Measurements from ENCODE around the gene PARP8. TPM values are rescaled to one million over a fixed set of nuclear protein-coding genes. Genes with fewer than 3 reads are reported as not detected.

The PARP8 gene
- total and polyA plus RNA-seq, 4 donors = 11.6 to 59.4 (median 25.3) TPM

- Histone ChIP-seq H3K4me1 (ENCODE audit: control insufficient read depth in 5 of 5, insufficient read depth in 5 of 5, low read length in 5 of 5) (peaks cover 0 to 5% (median 0%) of the 10 kb centered on the region in 5 donors), H3K9me3 (ENCODE audit: control insufficient read depth in 4 of 4, insufficient read depth in 3 of 4, low read length in 3 of 4) (no peaks in the 10 kb centered on the region), H3K27ac (ENCODE audit: low read depth in 1 of 2, low read length in 1 of 2) (no peak overlapping the region), H3K36me3 (ENCODE audit: control insufficient read depth in 4 of 4, insufficient read depth in 4 of 4, low read length in 4 of 4) (no peaks in the 10 kb centered on the region), H3K4me3 (no peak overlapping the region), H3K27me3 (ENCODE audit: control insufficient read depth in 3 of 3, insufficient read depth in 3 of 3, low read length in 2 of 3) (no peaks in the 10 kb centered on the region), H3K9ac (ENCODE audit: insufficient read depth in 1 of 2, low read length in 2 of 2) (no peak overlapping the region)
- ATAC-seq (ENCODE audit: insufficient read depth, low FRiP score) (no peak), DNase-seq (no peak)
- TF ChIP-seq, protein P1, sequence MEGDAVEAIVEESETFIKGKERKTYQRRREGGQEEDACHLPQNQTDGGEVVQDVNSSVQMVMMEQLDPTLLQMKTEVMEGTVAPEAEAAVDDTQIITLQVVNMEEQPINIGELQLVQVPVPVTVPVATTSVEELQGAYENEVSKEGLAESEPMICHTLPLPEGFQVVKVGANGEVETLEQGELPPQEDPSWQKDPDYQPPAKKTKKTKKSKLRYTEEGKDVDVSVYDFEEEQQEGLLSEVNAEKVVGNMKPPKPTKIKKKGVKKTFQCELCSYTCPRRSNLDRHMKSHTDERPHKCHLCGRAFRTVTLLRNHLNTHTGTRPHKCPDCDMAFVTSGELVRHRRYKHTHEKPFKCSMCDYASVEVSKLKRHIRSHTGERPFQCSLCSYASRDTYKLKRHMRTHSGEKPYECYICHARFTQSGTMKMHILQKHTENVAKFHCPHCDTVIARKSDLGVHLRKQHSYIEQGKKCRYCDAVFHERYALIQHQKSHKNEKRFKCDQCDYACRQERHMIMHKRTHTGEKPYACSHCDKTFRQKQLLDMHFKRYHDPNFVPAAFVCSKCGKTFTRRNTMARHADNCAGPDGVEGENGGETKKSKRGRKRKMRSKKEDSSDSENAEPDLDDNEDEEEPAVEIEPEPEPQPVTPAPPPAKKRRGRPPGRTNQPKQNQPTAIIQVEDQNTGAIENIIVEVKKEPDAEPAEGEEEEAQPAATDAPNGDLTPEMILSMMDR (IDR thresholded peaks at IDR 0.05; ENCODE audit: control extremely low read depth, extremely low read depth) = no peak
- 42 to 58% methylated on average over 1 of the region's 1 CpG for WGBS, 2 donors
These were observed 46.0 kb downstream of the PARP8 start for GRCh38 chr5:50712479-50712878.

GRCh38 chr5:50715001-50715400 is 48.6 kb downstream of the PARP8 start:
- H3K36me3 ChIP-seq (ENCODE audit: control insufficient read depth in 4 of 4, insufficient read depth in 4 of 4, low read length in 4 of 4) = no peaks in the 10 kb centered on the region
- no peak for DNase-seq
- H3K9ac ChIP-seq (ENCODE audit: insufficient read depth in 1 of 2, low read length in 2 of 2) = no peak overlapping the region
- no peaks in the 10 kb centered on the region for H3K27me3 ChIP-seq (ENCODE audit: control insufficient read depth in 3 of 3, insufficient read depth in 3 of 3, low read length in 2 of 3)
- H3K27ac ChIP-seq (ENCODE audit: low read depth in 1 of 2, low read length in 1 of 2) = no peak overlapping the region
- peaks cover 0 to 7% (median 0%) of the 10 kb centered on the region in 5 donors for H3K4me1 ChIP-seq (ENCODE audit: control insufficient read depth in 5 of 5, insufficient read depth in 5 of 5, low read length in 5 of 5)
- no peak for ATAC-seq (ENCODE audit: insufficient read depth, low FRiP score)
- H3K9me3 ChIP-seq (ENCODE audit: control insufficient read depth in 4 of 4, insufficient read depth in 3 of 4, low read length in 3 of 4) = no peaks in the 10 kb centered on the region
- TF ChIP-seq, protein P1 (IDR thresholded peaks at IDR 0.05; ENCODE audit: control extremely low read depth, extremely low read depth) = no peak
- 88 to 92% methylated on average over 5 of the region's 5 CpGs for WGBS, 2 donors
- no peak overlapping the region for H3K4me3 ChIP-seq

GRCh38 chr5:50716134-50716533 is 49.7 kb downstream of the PARP8 start:
- peaks cover 0 to 11% (median 0%) of the 10 kb centered on the region in 5 donors for H3K4me1 ChIP-seq (ENCODE audit: control insufficient read depth in 5 of 5, insufficient read depth in 5 of 5, low read length in 5 of 5)
- 95 to 97% methylated on average over 2 of the region's 2 CpGs for WGBS, 2 donors
- no peaks in the 10 kb centered on the region for H3K9me3 ChIP-seq (ENCODE audit: control insufficient read depth in 4 of 4, insufficient read depth in 3 of 4, low read length in 3 of 4)
- H3K36me3 ChIP-seq (ENCODE audit: control insufficient read depth in 4 of 4, insufficient read depth in 4 of 4, low read length in 4 of 4) = no peaks in the 10 kb centered on the region
- DNase-seq (no peak), ATAC-seq (ENCODE audit: insufficient read depth, low FRiP score) (no peak)
- TF ChIP-seq, protein P1 (IDR thresholded peaks at IDR 0.05; ENCODE audit: control extremely low read depth, extremely low read depth) = no peak
- H3K27me3 ChIP-seq (ENCODE audit: control insufficient read depth in 3 of 3, insufficient read depth in 3 of 3, low read length in 2 of 3) = no peaks in the 10 kb centered on the region
- no peak overlapping the region for H3K9ac ChIP-seq (ENCODE audit: insufficient read depth in 1 of 2, low read length in 2 of 2)
- no peak overlapping the region for H3K27ac ChIP-seq (ENCODE audit: low read depth in 1 of 2, low read length in 1 of 2)
- no peak overlapping the region for H3K4me3 ChIP-seq

DNA sequence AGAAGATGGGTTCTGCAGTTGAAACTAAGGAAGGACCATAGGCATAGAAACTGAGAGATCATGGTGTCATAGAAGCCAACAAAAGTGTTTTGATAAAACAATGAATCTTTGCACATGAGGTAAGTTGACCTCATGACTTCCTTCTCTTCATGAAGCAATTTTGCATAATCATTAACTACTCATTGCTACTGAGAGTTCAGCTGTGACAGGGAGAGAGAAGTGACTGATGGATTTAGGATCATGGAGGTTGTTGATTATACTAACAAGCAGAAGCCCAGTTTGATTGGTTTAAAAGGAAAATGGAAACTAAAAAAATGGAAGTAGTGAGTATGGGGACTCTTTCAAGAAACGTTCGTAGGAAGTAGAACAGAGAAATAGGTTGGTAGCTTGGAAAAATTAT is 51.2 kb downstream of the PARP8 start:
- TF ChIP-seq, protein P1 (IDR thresholded peaks at IDR 0.05; ENCODE audit: control extremely low read depth, extremely low read depth) = no peak
- Histone ChIP-seq H3K9me3 (ENCODE audit: control insufficient read depth in 4 of 4, insufficient read depth in 3 of 4, low read length in 3 of 4) (no peaks in the 10 kb centered on the region), H3K27me3 (ENCODE audit: control insufficient read depth in 3 of 3, insufficient read depth in 3 of 3, low read length in 2 of 3) (no peaks in the 10 kb centered on the region), H3K27ac (ENCODE audit: low read depth in 1 of 2, low read length in 1 of 2) (no peak overlapping the region), H3K9ac (ENCODE audit: insufficient read depth in 1 of 2, low read length in 2 of 2) (no peak overlapping the region), H3K36me3 (ENCODE audit: control insufficient read depth in 4 of 4, insufficient read depth in 4 of 4, low read length in 4 of 4) (no peaks in the 10 kb centered on the region), H3K4me1 (ENCODE audit: control insufficient read depth in 5 of 5, insufficient read depth in 5 of 5, low read length in 5 of 5) (peaks cover 0 to 12% (median 0%) of the 10 kb centered on the region in 5 donors), H3K4me3 (no peak overlapping the region)
- DNase-seq = no peak
- WGBS, 2 donors = 48 to 68% methylated on average over 2 of the region's 2 CpGs
- ATAC-seq (ENCODE audit: insufficient read depth, low FRiP score) = no peak
